ENCODE measurements around the gene CCDC33.

The CCDC33 gene

DNA sequence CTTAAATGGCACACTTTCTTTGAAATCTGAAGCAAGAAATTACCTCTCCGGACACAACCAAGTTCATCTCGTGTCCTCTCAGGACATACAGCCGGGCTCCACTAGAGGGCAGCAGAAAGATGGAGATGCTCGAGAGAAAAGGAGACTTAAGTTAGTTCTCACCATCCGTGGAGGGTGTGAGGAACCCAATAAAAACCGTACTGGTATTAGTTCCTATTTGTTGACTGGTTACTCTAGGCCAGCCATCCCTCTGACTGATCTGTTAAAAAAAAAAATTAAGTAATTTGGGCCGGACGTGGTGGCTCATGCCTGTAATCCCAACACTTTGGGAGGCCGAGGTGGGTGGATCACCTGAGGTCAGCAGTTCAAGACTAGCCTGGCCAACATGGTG, 139.2 kb downstream of the CCDC33 start:
- Histone ChIP-seq H2BK12ac (ENCODE audit: low read length) (no peak overlapping the region), H3K4ac (ENCODE audit: low read length) (no peak overlapping the region), H3K36me3 (replicated peaks in 1 of 2; ENCODE audit: control insufficient read depth in 2 of 2, insufficient read depth in 2 of 2, low read length in 2 of 2) (no peaks in the 10 kb centered on the region), H3K9ac (ENCODE audit: low read depth, low read length, poor library complexity) (no peak overlapping the region), H3K23ac (ENCODE audit: low read depth, low read length, poor library complexity) (no peak overlapping the region), H3K18ac (ENCODE audit: low read length) (no peak overlapping the region), H2BK15ac (ENCODE audit: low read length) (no peak overlapping the region), H3K27ac (replicated peaks; ENCODE audit: low read length) (no peak overlapping the region), H3K27me3 (ENCODE audit: control insufficient read depth in 3 of 3, insufficient read depth in 3 of 3, low read depth in 1 of 3, low read length in 3 of 3) (peaks cover 0 to 62% (median 7%) of the 10 kb centered on the region in 3 experiments), H3K79me1 (ENCODE audit: low read depth, low read length) (no peaks in the 10 kb centered on the region), H3K4me1 (ENCODE audit: control insufficient read depth in 2 of 2, insufficient read depth in 1 of 2, low read depth in 1 of 2, low read length in 2 of 2) (peaks cover 2 to 11% of the 10 kb centered on the region in 2 donors), H2AK5ac (ENCODE audit: low read depth, low read length) (no peak overlapping the region), H4K91ac (ENCODE audit: low read depth, low read length, poor library complexity) (no peak overlapping the region), H3K9me3 (replicated peaks in 1 of 2; ENCODE audit: control insufficient read depth in 2 of 2, insufficient read depth in 1 of 2, low read depth in 1 of 2, low read length in 2 of 2) (no peaks in the 10 kb centered on the region), H3K4me3 (ENCODE audit: low read length in 2 of 2) (no peak overlapping the region), H3K4me2 (ENCODE audit: insufficient read depth, low read length, poor library complexity, severe bottlenecking) (no peak overlapping the region), H3K14ac (ENCODE audit: low read length) (no peak overlapping the region), H2AFZ (ENCODE audit: low read length) (no peak overlapping the region), H2BK120ac (ENCODE audit: low read depth, low read length) (no peak overlapping the region), H2BK5ac (ENCODE audit: low read length) (no peak overlapping the region), H4K8ac (ENCODE audit: low read depth, low read length) (no peak overlapping the region)
- WGBS, 2 donors (ENCODE audit: extremely low coverage in 2 of 2, insufficient read length in 2 of 2, insufficient replicate concordance in 1 of 2): no CpG with 5 or more reads among the region's 9 CpGs
- peak; percentile 74 for DNase-seq (ENCODE audit: low spot score)

DNA sequence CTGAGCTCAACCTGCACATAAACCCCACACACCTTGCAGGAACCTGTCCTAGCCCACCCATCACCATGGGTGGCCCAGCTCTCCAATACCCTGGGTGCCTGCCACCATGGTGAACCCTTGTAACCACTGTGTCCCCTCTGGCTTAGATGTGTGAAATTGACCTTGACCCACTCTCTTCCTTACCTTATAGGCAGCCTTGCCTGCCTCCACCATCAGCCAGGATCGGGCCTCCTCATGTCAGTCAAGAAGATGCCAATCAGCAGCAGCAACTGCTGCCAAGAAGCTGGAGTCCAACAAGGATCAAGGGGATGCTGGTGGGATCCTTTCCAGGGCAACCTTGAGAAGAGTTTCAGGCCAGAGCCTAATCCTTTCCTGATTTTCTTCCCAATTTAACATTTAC, 140.1 kb downstream of the CCDC33 start:
- H3K14ac ChIP-seq (ENCODE audit: low read length): no peak overlapping the region
- peaks cover 0 to 52% (median 7%) of the 10 kb centered on the region in 3 experiments for H3K27me3 ChIP-seq (ENCODE audit: control insufficient read depth in 3 of 3, insufficient read depth in 3 of 3, low read depth in 1 of 3, low read length in 3 of 3)
- no peak overlapping the region for H2BK12ac ChIP-seq (ENCODE audit: low read length)
- H3K18ac ChIP-seq (ENCODE audit: low read length): no peak overlapping the region
- H2BK15ac ChIP-seq (ENCODE audit: low read length): no peak overlapping the region
- DNase-seq (ENCODE audit: low spot score): no peak
- H4K91ac ChIP-seq (ENCODE audit: low read depth, low read length, poor library complexity): no peak overlapping the region
- no peak overlapping the region for H3K4ac ChIP-seq (ENCODE audit: low read length)
- H3K9me3 ChIP-seq (replicated peaks in 1 of 2; ENCODE audit: control insufficient read depth in 2 of 2, insufficient read depth in 1 of 2, low read depth in 1 of 2, low read length in 2 of 2): no peaks in the 10 kb centered on the region
- H2BK120ac ChIP-seq (ENCODE audit: low read depth, low read length): no peak overlapping the region
- H3K79me1 ChIP-seq (ENCODE audit: low read depth, low read length): no peaks in the 10 kb centered on the region
- no peak overlapping the region for H3K27ac ChIP-seq (replicated peaks; ENCODE audit: low read length)
- no peak overlapping the region for H3K23ac ChIP-seq (ENCODE audit: low read depth, low read length, poor library complexity)
- no peak overlapping the region for H3K9ac ChIP-seq (ENCODE audit: low read depth, low read length, poor library complexity)
- H3K4me1 ChIP-seq (ENCODE audit: control insufficient read depth in 2 of 2, insufficient read depth in 1 of 2, low read depth in 1 of 2, low read length in 2 of 2): peaks cover 2 to 9% of the 10 kb centered on the region in 2 donors
- WGBS, 2 donors (ENCODE audit: extremely low coverage in 2 of 2, insufficient read length in 2 of 2, insufficient replicate concordance in 1 of 2): no CpG with 5 or more reads among the region's 1 CpG
- H2AK5ac ChIP-seq (ENCODE audit: low read depth, low read length): no peak overlapping the region
- no peak overlapping the region for H3K4me3 ChIP-seq (ENCODE audit: low read length in 2 of 2)
- H3K4me2 ChIP-seq (ENCODE audit: insufficient read depth, low read length, poor library complexity, severe bottlenecking): no peak overlapping the region
- H3K36me3 ChIP-seq (replicated peaks in 1 of 2; ENCODE audit: control insufficient read depth in 2 of 2, insufficient read depth in 2 of 2, low read length in 2 of 2): no peaks in the 10 kb centered on the region
- H4K8ac ChIP-seq (ENCODE audit: low read depth, low read length): no peak overlapping the region
- H2BK5ac ChIP-seq (ENCODE audit: low read length): no peak overlapping the region
- no peak overlapping the region for H2AFZ ChIP-seq (ENCODE audit: low read length)

DNA sequence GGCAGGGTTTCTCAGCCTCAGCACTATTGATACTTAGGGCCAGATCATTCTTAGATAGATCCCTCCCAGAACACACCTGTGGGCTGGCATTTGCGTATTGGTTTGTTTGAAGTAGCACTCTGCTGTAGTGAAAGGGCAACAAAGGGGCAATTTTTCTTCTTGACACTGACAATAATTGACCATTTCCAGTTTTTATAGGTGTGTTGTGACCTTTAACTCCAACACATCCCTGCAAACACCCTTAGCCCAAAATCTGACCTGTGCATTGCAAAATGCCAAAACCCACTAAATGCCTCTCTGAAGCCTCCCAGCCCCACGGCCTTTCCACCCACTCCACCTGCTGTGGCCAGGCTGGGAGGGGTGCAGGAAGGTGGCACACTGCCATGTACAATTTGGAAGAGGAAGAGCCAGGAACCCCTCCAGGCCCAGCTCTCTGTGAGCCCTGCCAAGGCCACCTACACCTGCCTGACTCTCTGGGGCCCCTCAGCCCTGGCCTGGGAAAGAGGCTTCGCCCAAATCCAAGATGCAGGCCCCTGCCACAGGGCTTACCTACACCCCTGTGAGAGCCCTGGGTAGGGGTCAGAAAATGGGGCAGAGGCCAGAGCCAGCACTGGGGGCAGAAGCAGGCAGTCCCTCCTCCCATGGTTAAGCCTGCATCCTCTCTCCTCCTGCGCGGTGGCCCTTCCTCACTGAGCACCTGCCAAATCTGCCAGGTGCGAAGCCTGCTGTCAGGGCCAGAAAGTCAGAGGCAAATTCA, 140.9 kb downstream of the CCDC33 start:
- no peak overlapping the region for H3K9ac ChIP-seq (ENCODE audit: low read depth, low read length, poor library complexity)
- H3K36me3 ChIP-seq (replicated peaks in 1 of 2; ENCODE audit: control insufficient read depth in 2 of 2, insufficient read depth in 2 of 2, low read length in 2 of 2): no peaks in the 10 kb centered on the region
- no peaks in the 10 kb centered on the region for H3K9me3 ChIP-seq (replicated peaks in 1 of 2; ENCODE audit: control insufficient read depth in 2 of 2, insufficient read depth in 1 of 2, low read depth in 1 of 2, low read length in 2 of 2)
- WGBS, 2 donors (ENCODE audit: extremely low coverage in 2 of 2, insufficient read length in 2 of 2, insufficient replicate concordance in 1 of 2): no CpG with 5 or more reads among the region's 6 CpGs
- H2AFZ ChIP-seq (ENCODE audit: low read length): no peak overlapping the region
- H4K8ac ChIP-seq (ENCODE audit: low read depth, low read length): no peak overlapping the region
- no peaks in the 10 kb centered on the region for H3K79me1 ChIP-seq (ENCODE audit: low read depth, low read length)
- no peak overlapping the region for H2BK120ac ChIP-seq (ENCODE audit: low read depth, low read length)
- peak overlapping the region; percentile 58 for H2BK15ac ChIP-seq (ENCODE audit: low read length)
- peaks cover 0 to 45% (median 7%) of the 10 kb centered on the region in 3 experiments for H3K27me3 ChIP-seq (ENCODE audit: control insufficient read depth in 3 of 3, insufficient read depth in 3 of 3, low read depth in 1 of 3, low read length in 3 of 3)
- no peak overlapping the region for H4K91ac ChIP-seq (ENCODE audit: low read depth, low read length, poor library complexity)
- no peak overlapping the region for H3K4ac ChIP-seq (ENCODE audit: low read length)
- no peak overlapping the region for H3K4me2 ChIP-seq (ENCODE audit: insufficient read depth, low read length, poor library complexity, severe bottlenecking)
- H3K18ac ChIP-seq (ENCODE audit: low read length): peak overlapping the region; percentile 38
- peak overlapping the region; percentile 73 for H2BK12ac ChIP-seq (ENCODE audit: low read length)
- no peak overlapping the region for H3K27ac ChIP-seq (replicated peaks; ENCODE audit: low read length)
- no peak overlapping the region for H2BK5ac ChIP-seq (ENCODE audit: low read length)
- H2AK5ac ChIP-seq (ENCODE audit: low read depth, low read length): peak overlapping the region; percentile 56
- peak overlapping the region; percentile 56 for H3K14ac ChIP-seq (ENCODE audit: low read length)
- no peak for DNase-seq (ENCODE audit: low spot score)
- H3K4me1 ChIP-seq (ENCODE audit: control insufficient read depth in 2 of 2, insufficient read depth in 1 of 2, low read depth in 1 of 2, low read length in 2 of 2): peaks cover 2 to 9% of the 10 kb centered on the region in 2 donors
- H3K23ac ChIP-seq (ENCODE audit: low read depth, low read length, poor library complexity): no peak overlapping the region
- H3K4me3 ChIP-seq (ENCODE audit: low read length in 2 of 2): no peak overlapping the region

DNA sequence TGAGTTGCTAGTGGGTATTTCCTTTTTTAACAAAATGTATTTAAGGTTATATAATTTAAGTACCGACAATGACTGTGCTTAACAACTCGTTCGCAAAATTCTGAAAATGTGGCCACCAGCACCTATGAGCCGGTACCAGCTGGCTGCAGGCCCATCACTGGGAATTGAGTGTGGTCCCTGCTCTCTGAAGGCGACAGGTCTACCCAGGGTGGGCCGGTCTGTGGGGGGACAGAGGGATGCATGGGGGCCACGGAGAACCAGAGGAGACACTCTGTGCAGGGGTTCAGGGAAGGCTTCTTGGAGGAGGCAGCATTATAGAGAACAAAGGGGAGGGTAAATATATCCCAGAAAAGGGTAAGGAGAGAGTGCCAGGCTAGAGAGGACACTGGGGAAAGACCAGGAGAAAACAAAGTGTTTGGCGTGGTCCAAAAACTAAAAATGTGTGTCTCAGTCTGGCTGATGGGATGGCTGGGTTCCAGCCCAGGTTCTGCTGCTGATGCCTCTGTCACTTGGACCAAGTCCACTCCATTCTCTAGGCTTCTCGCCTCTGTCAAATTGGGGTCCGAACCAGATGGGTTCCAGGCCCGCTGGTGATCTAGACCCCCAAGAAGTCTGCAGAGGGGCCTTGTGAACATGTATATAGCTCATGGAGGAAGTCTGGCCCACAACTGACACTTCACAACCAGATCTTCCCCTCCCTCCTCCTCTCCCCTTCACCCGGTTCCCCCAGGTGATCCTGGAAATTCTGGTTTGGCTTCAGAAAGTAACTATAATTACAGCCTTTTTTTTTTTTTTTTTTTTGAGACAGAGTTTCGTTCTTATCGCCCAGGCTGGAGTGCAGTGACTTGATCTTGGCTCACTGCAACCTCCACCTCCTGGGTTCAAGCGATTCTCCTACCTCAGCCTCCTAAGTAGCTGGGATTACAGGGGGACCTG, 142.0 kb downstream of the CCDC33 start:
- Histone ChIP-seq H3K27ac (replicated peaks; ENCODE audit: low read length) (no peak overlapping the region), H3K79me1 (ENCODE audit: low read depth, low read length) (no peaks in the 10 kb centered on the region), H3K4me1 (ENCODE audit: control insufficient read depth in 2 of 2, insufficient read depth in 1 of 2, low read depth in 1 of 2, low read length in 2 of 2) (peaks cover 2 to 9% of the 10 kb centered on the region in 2 donors), H4K8ac (ENCODE audit: low read depth, low read length) (no peak overlapping the region), H2BK120ac (ENCODE audit: low read depth, low read length) (no peak overlapping the region), H3K4me3 (ENCODE audit: low read length in 2 of 2) (no peak overlapping the region), H3K27me3 (ENCODE audit: control insufficient read depth in 3 of 3, insufficient read depth in 3 of 3, low read depth in 1 of 3, low read length in 3 of 3) (peaks cover 0 to 34% (median 7%) of the 10 kb centered on the region in 3 experiments), H2BK12ac (ENCODE audit: low read length) (no peak overlapping the region), H3K18ac (ENCODE audit: low read length) (no peak overlapping the region), H4K91ac (ENCODE audit: low read depth, low read length, poor library complexity) (no peak overlapping the region), H3K9ac (ENCODE audit: low read depth, low read length, poor library complexity) (no peak overlapping the region), H3K9me3 (replicated peaks in 1 of 2; ENCODE audit: control insufficient read depth in 2 of 2, insufficient read depth in 1 of 2, low read depth in 1 of 2, low read length in 2 of 2) (no peaks in the 10 kb centered on the region), H3K36me3 (replicated peaks in 1 of 2; ENCODE audit: control insufficient read depth in 2 of 2, insufficient read depth in 2 of 2, low read length in 2 of 2) (no peaks in the 10 kb centered on the region), H3K4me2 (ENCODE audit: insufficient read depth, low read length, poor library complexity, severe bottlenecking) (no peak overlapping the region), H2AK5ac (ENCODE audit: low read depth, low read length) (no peak overlapping the region), H2BK15ac (ENCODE audit: low read length) (no peak overlapping the region), H3K23ac (ENCODE audit: low read depth, low read length, poor library complexity) (no peak overlapping the region), H3K14ac (ENCODE audit: low read length) (no peak overlapping the region), H3K4ac (ENCODE audit: low read length) (no peak overlapping the region), H2AFZ (ENCODE audit: low read length) (no peak overlapping the region), H2BK5ac (ENCODE audit: low read length) (no peak overlapping the region)
- no CpG with 5 or more reads among the region's 15 CpGs for WGBS, 2 donors (ENCODE audit: extremely low coverage in 2 of 2, insufficient read length in 2 of 2, insufficient replicate concordance in 1 of 2)
- no peak for DNase-seq (ENCODE audit: low spot score)
